Fibroblast of lung (primary cell): ENCODE measurements around the gene PSG4. TPM values are rescaled to one million over a fixed set of nuclear protein-coding genes. Genes with fewer than 3 reads are reported as not detected.
"Not testable (repeated sequence)": the region's sequence is repeated elsewhere in the genome, so short reads cannot be mapped to it uniquely, and the experiment has no call there.

Experiments
- DNase-seq, 2 donors: peaks; one replicate each; pipeline versions ENCODE4 v3.0.0 to v3.0.0-alpha.2; 2010; ENCODE audit warnings: low read depth in 2 of 2
- H2AFZ ChIP-seq: 2 replicates; pipeline ENCODE4 v1.5.1; 2012; ENCODE audit warnings: low read length, control low read depth, inconsistent platforms
- H3K27ac ChIP-seq: 2 replicates; pipeline ENCODE4 v1.5.1; 2011; ENCODE audit warnings: low read length, control low read depth; ENCODE audit not compliant: insufficient read depth
- H3K27me3 ChIP-seq: 2 replicates; pipeline ENCODE4 v1.5.1; 2011; ENCODE audit warnings: mild to moderate bottlenecking, low read length; ENCODE audit not compliant: control insufficient read depth, insufficient read depth
- H3K36me3 ChIP-seq: 2 replicates; pipeline ENCODE4 v1.5.1; 2011; ENCODE audit warnings: low read length; ENCODE audit not compliant: control insufficient read depth, insufficient read depth
- H3K4me1 ChIP-seq: 2 replicates; pipeline ENCODE4 v1.5.1; 2011; ENCODE audit warnings: low read length; ENCODE audit not compliant: control insufficient read depth, insufficient read depth; ENCODE audit errors: extremely low read depth
- H3K4me2 ChIP-seq: 2 replicates; pipeline ENCODE4 v1.5.1; 2011; ENCODE audit warnings: low read length, control low read depth; ENCODE audit not compliant: insufficient read depth; ENCODE audit errors: extremely low read depth
- H3K4me3 ChIP-seq, 4 experiments: fragments of 200-600 bp in 1 of 4; sonication (generic) in 1 of 4; replicated peaks in 1 of 4; 2 replicates each; pipeline ENCODE4 v1.5.1; 2011 to 2016; ENCODE audit warnings: low read length in 4 of 4, low read depth in 3 of 4, mild to moderate bottlenecking in 3 of 4, control low read depth in 2 of 4, inconsistent platforms in 1 of 4, mixed read lengths in 1 of 4; ENCODE audit not compliant: insufficient read depth in 1 of 4; ENCODE audit errors: control extremely low read depth in 1 of 4
- H3K79me2 ChIP-seq: 2 replicates; pipeline ENCODE4 v1.5.1; 2012; ENCODE audit warnings: mild to moderate bottlenecking, low read length, inconsistent platforms; ENCODE audit not compliant: control insufficient read depth, insufficient read depth
- H3K9ac ChIP-seq: 2 replicates; pipeline ENCODE4 v1.5.1; 2011; ENCODE audit warnings: mild to moderate bottlenecking, low read length, control low read depth; ENCODE audit not compliant: insufficient read depth
- H3K9me3 ChIP-seq: 2 replicates; pipeline ENCODE4 v1.5.1; 2012; ENCODE audit warnings: low read depth, low read length; ENCODE audit not compliant: control insufficient read depth, insufficient read depth
- H4K20me1 ChIP-seq: 2 replicates; pipeline ENCODE4 v1.5.1; 2011; ENCODE audit warnings: low read length; ENCODE audit not compliant: control insufficient read depth, insufficient read depth; ENCODE audit errors: extremely low read depth
- polyA minus RNA-seq: library from RNA; depleted of rRNA, polyadenylated mRNA; stranded (reverse); fragments of >200 nt; gene quantifications from 2 replicates; pipeline ENCODE4 v1.2.3, GENCODE V29; 2011; ENCODE audit warnings: low replicate concordance
- polyA plus RNA-seq, 2 donors: library from polyadenylated mRNA; depleted of rRNA in 1 of 2; stranded (reverse) in 1 of 2; unstranded in 1 of 2; fragments of >200 nt; gene quantifications; 2 replicates each; pipeline ENCODE4 v1.2.1, GENCODE V29; 2011 to 2012; ENCODE audit warnings: missing spikeins in 1 of 2
- total RNA-seq: library from RNA; depleted of rRNA; stranded (reverse); fragments of >200 nt; gene quantifications from 2 replicates; pipeline ENCODE4 v1.2.1, GENCODE V29; 2014

PSG4 gene
- total RNA-seq (0.17 and 11.3 TPM in 2 replicates), polyA plus RNA-seq (171 and 387 TPM in 2 replicates), polyA minus RNA-seq (63.7 and 67.2 TPM in 2 replicates)
- polyA plus RNA-seq (2012), result 108 and 205 TPM in 2 replicates

DNA sequence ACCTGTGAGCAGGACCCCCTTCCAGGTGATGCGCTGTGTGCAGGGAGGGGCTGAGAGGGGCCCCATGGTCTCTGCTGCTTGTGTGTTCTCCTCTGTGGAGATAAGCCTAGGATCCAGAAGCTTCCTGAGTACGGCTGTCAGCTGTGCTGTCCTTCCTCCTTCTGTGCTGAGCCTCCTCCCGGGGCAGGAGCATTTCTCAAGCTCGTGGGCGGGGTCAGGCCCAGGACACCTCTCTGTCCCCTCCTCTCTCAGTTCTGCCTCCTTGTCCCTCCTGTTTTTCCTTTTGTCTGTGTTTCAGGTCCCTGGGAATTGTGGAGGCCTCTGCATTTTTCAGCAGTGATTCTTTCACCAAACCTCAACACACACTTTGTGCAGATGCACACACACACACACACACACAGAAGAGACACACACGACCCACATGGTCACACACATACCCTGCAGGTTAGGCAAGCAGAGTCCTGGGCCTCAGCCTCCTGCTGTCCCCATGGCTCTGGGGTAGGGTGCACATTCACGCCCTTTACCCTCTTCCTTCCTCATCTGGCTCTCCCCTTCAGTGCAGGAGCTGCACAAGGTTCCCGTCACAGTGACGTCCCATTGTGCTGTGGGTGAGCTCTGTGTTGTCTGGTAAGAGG is at the start of gene PSG4:
TSS of gene PSG4 (minus strand) at position 168 of the 635 bp plus-strand sequence. CDS start at position 66, 102 bp downstream.
- H3K36me3 ChIP-seq, H3K27me3 ChIP-seq, DNase-seq, H3K9me3 ChIP-seq, H2AFZ ChIP-seq, H3K79me2 ChIP-seq, H4K20me1 ChIP-seq: not testable (repeated sequence)
- Histone ChIP-seq H3K4me3 (peak within 1 kb of the TSS in 3 of 4 experiments; percentile 38 to 54 (median 46)), H3K4me1 (peaks cover 20% of the 10 kb centered on the region), H3K9ac (peak within 1 kb of the TSS; percentile 23), H3K27ac (peak within 1 kb of the TSS; percentile 68), H3K4me2 (peak within 1 kb of the TSS; percentile 78)

DNA sequence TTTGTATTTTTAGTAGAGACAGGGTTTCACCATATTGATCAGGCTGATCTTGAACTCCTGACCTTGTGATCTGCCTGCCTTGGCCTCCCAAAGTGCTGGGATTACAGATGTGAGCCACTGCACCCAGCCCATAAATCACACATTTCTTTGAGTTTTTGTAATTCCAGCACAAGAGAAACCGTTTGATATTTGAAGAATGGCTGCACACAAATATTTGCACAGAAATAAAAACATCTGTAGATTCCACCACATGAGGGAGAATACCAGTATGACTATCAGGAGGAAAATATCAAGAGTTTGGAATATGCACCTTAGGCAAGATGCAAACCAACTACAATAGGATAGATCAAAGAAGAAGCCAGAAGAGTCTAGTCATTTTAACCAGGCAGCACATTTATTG is 46.0 kb upstream of the PSG4 start:
- H4K20me1 ChIP-seq, DNase-seq, H3K4me1 ChIP-seq, H2AFZ ChIP-seq, H3K36me3 ChIP-seq, H3K79me2 ChIP-seq, H3K9ac ChIP-seq, H3K27me3 ChIP-seq, H3K27ac ChIP-seq, H3K9me3 ChIP-seq, H3K4me3 ChIP-seq, H3K4me2 ChIP-seq: not testable (repeated sequence)

DNA sequence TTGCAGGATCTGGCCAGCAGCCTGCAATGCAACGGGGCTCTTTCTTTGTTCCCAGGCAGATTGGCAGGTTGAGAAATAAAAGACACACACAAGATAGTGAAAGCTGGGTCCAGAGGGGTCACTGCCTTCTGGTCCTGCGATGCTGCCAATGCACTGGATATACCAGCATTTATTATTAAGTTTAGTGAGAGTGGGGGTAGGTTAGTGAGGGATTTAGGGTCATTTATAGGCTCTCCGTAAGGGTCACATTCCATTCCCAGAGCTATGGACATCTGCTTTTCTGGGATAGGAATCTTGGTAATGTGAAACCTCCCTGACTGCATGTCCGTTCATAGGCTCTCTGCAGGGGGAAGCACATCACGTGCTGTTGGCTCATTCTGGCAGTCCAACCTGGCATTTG is 44.9 kb upstream of the PSG4 start:
- H3K4me1 ChIP-seq, H3K4me3 ChIP-seq, H2AFZ ChIP-seq, H3K27me3 ChIP-seq, H3K79me2 ChIP-seq, DNase-seq, H4K20me1 ChIP-seq, H3K27ac ChIP-seq, H3K9ac ChIP-seq, H3K4me2 ChIP-seq, H3K9me3 ChIP-seq, H3K36me3 ChIP-seq: not testable (repeated sequence)

DNA sequence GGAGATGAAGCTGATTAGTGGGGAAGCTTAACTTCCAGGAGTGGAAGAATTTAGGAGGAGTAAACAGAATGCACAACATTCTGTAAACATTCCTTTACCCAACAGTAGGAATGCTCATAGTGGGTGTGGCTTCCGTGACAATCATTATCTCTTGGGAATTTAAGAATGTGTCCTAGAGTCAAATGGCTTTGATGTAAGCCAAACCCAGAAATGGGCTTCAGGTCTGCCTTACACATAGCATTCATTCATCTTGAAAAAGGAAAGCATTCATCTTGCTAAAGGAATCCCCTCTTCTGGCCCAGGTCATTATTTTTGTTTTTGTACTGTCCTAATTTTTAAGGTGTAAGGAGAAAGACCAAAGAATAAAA is 43.2 kb upstream of the PSG4 start:
- H3K9me3 ChIP-seq, H3K9ac ChIP-seq, H4K20me1 ChIP-seq, H2AFZ ChIP-seq, H3K27ac ChIP-seq, H3K36me3 ChIP-seq, H3K27me3 ChIP-seq, H3K4me1 ChIP-seq, DNase-seq, H3K79me2 ChIP-seq, H3K4me3 ChIP-seq, H3K4me2 ChIP-seq: not testable (repeated sequence)

DNA sequence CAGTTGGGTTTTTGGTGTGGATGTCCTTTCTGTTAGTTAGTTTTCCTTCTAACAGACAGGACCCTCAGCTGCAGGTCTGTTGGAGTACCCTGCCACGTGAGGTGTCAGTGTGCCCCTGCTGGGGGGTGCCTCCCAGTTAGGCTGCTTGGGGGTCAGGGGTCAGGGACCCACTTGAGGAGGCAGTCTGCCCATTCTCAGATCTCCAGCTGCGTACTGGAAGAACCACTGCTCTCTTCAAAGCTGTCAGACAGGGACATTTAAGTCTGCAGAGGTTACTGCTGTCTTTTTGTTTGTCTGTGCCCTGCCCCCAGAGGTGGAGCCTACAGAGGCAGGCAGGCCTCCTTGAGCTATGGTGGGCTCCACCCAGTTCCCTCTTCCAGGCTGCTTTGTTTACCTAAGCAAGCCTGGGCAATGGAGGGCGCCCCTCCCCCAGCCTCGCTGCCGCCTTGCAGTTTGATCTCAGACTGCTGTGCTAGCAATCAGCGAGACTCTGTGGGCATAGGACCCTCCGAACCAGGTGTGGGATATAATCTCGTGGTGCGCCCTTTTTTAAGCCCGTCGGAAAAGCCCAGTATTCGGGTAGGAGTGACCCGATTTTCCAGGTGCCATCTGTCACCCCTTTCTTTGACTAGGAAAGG is 41.9 kb upstream of the PSG4 start:
- H3K36me3 ChIP-seq, H4K20me1 ChIP-seq, H3K27me3 ChIP-seq, H3K9me3 ChIP-seq, H3K4me3 ChIP-seq, H3K9ac ChIP-seq, DNase-seq, H3K27ac ChIP-seq, H3K4me2 ChIP-seq, H3K4me1 ChIP-seq, H2AFZ ChIP-seq, H3K79me2 ChIP-seq: not testable (repeated sequence)

DNA sequence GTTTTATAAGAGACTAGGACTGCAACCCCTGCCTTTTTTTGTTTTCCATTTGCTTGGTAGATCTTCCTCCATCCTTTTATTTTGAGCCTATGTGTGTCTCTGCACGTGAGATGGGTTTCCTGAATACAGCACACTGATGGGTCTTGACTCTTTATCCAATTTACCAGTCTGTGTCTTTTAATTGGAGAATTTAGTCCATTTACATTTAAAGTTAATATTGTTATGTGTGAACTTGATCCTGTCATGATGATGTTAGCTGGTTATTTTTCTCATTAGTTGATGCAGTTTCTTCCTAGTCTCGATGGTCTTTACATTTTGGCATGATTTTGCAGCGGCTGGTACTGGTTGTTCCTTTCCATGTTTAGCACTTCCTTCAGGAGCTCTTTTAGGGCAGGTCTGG is 40.4 kb upstream of the PSG4 start:
- not testable (repeated sequence) for H3K27ac ChIP-seq, DNase-seq, H3K9ac ChIP-seq

DNA sequence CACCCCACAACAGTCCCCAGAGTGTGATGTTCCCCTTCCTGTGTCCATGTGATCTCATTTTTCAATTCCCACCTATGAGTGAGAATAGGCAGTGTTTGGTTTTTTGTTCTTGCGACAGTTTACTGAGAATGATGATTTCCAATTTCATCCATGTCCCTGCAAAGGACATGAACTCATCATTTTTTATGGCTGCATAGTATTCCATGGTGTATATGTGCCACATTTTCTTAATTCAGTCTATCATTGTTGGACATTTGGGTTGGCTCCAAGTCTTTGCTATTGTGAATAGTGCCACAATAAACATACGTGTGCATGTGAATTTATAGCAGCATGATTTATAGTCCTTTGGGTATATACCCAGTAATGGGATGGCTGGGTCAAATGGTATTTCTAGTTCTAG is 36.8 kb upstream of the PSG4 start:
- DNase-seq, H3K4me3 ChIP-seq: not testable (repeated sequence)

More for the DNA sequence above, 40.4 kb upstream of the PSG4 start:
- H3K4me3 ChIP-seq, H4K20me1 ChIP-seq, H3K9me3 ChIP-seq, H3K27me3 ChIP-seq, H2AFZ ChIP-seq, H3K36me3 ChIP-seq, H3K79me2 ChIP-seq, H3K4me2 ChIP-seq, H3K4me1 ChIP-seq: not testable (repeated sequence)

More for the DNA sequence above, 36.8 kb upstream of the PSG4 start:
- not testable (repeated sequence) for H3K9me3 ChIP-seq, H3K27me3 ChIP-seq, H2AFZ ChIP-seq, H4K20me1 ChIP-seq, H3K36me3 ChIP-seq, H3K27ac ChIP-seq, H3K4me1 ChIP-seq, H3K9ac ChIP-seq, H3K4me2 ChIP-seq, H3K79me2 ChIP-seq
